HG03103 (cell line): ENCODE results near the gene CDK5.
"Not testable (repeated sequence)": the region's sequence is repeated elsewhere in the genome, so short reads cannot be mapped to it uniquely, and the experiment has no call there.

Source experiments
- ATAC-seq: cut with Tn5 transposase; IDR thresholded peaks from one replicate; pipeline ENCODE4 v1.9.1; 2021; ENCODE audit warnings: low read depth; ENCODE audit not compliant: unreplicated experiment

Gene CDK5

GRCh38 chr7:151018421-151019129 lies 39.1 kb downstream of the CDK5 start:
- ATAC-seq, result no peak

- peak; percentile 59 for ATAC-seq
Observed at GRCh38 chr7:151017953-151018420, 39.7 kb downstream of the CDK5 start.

GRCh38 chr7:151017370-151017952 lies 40.2 kb downstream of the CDK5 start:
- ATAC-seq, result no peak

GRCh38 chr7:151016942-151017341 lies 40.8 kb downstream of the CDK5 start:
- no peak for ATAC-seq

- no peak for ATAC-seq
Observed at GRCh38 chr7:151016505-151016904, 41.2 kb downstream of the CDK5 start.

GRCh38 chr7:151015967-151016366 lies 41.7 kb downstream of the CDK5 start:
- no peak for ATAC-seq

GRCh38 chr7:151014950-151015349 lies 42.7 kb downstream of the CDK5 start:
- no peak for ATAC-seq

- no peak for ATAC-seq
Observed at GRCh38 chr7:151013733-151014497, 43.8 kb downstream of the CDK5 start.

GRCh38 chr7:151013356-151013732 lies 44.4 kb downstream of the CDK5 start:
- no peak for ATAC-seq

- no peak for ATAC-seq
Observed at GRCh38 chr7:151012911-151013347, 44.8 kb downstream of the CDK5 start.

GRCh38 chr7:151012031-151012692 lies 45.5 kb downstream of the CDK5 start:
- ATAC-seq, result no peak

GRCh38 chr7:151011616-151012015 lies 46.1 kb downstream of the CDK5 start:
- not testable (repeated sequence) for ATAC-seq

GRCh38 chr7:151011097-151011409 lies 46.6 kb downstream of the CDK5 start:
- no peak for ATAC-seq

- ATAC-seq, result no peak
Observed at GRCh38 chr7:151010307-151011096, 47.2 kb downstream of the CDK5 start.

- no peak for ATAC-seq
Observed at GRCh38 chr7:151010037-151010306, 47.7 kb downstream of the CDK5 start.

GRCh38 chr7:151009327-151010036 lies 48.2 kb downstream of the CDK5 start:
- ATAC-seq, result no peak

- ATAC-seq, result peak; percentile 72
Observed at GRCh38 chr7:151008511-151009323, 49.0 kb downstream of the CDK5 start.

- no peak for ATAC-seq
Observed at GRCh38 chr7:151008143-151008510, 49.6 kb downstream of the CDK5 start.

- ATAC-seq, result no peak
Observed at GRCh38 chr7:151007469-151007898, 50.2 kb downstream of the CDK5 start.
